Ecto neural progenitor cell (in vitro differentiated cells): ENCODE measurements around the gene PRKAR1B.
"Not testable (repeated sequence)": the region's sequence is repeated elsewhere in the genome, so short reads cannot be mapped to it uniquely, and the experiment has no call there.

Experiments
- DNase-seq: peaks from one replicate; pipeline ENCODE4 v3.0.0-alpha.2; 2018; ENCODE audit warnings: low spot score

PRKAR1B gene

DNA sequence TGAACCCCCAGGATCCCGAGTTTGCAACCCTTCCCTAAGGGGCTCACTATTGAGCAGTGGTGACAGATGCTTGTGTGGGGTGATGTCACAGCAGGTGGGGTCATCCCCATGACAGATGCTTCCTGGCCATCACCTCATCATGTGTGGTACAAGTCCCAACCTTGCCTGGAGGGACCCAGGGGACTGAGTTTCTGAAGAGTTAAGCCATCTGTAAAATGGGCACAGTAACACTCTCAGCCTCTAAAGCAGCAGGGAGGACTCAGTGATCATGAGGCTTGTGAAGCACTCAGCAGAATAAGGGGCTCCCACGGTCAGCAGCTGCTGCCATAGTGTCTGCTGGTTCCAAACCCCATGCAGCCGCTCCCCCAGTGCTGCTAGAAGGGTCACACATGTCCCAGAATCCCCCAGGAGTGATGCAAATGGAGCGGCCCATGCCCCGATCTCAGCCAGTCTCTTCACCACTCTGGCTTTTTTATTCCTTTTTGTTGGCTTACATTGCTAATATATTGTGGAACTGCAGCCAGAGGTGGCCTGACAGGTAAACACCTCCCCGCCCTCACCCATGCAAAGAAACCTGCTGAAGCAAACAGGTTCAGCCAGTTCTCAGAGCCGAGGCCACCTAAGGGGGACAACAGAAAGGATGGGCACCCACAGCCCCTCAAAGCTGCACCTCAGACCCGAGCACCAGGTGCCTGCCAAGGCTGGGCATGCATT is 105.4 kb downstream of the PRKAR1B start:
- no peak for DNase-seq

DNA sequence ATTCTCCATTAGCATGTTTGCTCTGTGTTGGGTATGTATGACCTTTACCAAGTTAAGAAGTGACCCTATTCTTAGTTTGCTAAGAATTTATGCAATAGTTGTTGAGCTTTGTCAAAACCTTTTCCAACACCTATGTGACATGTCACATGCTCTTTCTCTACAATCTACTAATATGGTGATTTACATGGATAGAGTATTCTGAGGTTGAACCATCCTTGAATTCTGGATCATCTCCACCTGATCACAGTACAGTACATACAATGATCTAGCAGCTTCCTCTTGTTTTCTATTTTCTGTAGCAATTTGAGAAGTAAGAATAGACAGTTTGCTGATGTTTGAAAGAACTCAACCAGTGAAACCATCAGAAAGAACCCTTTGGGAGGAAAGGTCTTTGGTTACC is 106.2 kb downstream of the PRKAR1B start:
- DNase-seq, result no peak

DNA sequence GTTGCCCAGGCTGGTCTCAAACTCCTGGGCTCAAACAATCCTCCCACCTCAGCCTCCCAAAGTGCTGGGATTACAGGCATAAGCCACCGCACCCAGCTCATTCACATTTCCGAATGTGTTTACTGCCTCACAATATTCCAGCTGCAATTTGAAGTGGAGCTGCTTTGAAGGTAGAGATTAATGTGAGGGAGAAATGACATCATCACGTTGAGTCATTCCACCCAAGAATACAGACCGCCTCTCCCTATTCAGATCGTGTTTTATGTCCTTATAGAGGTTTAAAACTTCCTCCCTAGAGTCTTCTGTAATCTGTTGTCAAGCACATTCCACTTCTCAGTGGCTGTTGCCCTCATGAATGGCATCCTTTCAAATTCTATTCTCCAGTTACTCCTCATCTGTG is 107.0 kb downstream of the PRKAR1B start:
- DNase-seq, result no peak

GRCh38 chr7:619368-619840 is 107.7 kb downstream of the PRKAR1B start:
- DNase-seq, result no peak

GRCh38 chr7:618539-619367 is 108.3 kb downstream of the PRKAR1B start:
- DNase-seq, result no peak

GRCh38 chr7:617614-618538 is 109.2 kb downstream of the PRKAR1B start:
- DNase-seq, result no peak

DNA sequence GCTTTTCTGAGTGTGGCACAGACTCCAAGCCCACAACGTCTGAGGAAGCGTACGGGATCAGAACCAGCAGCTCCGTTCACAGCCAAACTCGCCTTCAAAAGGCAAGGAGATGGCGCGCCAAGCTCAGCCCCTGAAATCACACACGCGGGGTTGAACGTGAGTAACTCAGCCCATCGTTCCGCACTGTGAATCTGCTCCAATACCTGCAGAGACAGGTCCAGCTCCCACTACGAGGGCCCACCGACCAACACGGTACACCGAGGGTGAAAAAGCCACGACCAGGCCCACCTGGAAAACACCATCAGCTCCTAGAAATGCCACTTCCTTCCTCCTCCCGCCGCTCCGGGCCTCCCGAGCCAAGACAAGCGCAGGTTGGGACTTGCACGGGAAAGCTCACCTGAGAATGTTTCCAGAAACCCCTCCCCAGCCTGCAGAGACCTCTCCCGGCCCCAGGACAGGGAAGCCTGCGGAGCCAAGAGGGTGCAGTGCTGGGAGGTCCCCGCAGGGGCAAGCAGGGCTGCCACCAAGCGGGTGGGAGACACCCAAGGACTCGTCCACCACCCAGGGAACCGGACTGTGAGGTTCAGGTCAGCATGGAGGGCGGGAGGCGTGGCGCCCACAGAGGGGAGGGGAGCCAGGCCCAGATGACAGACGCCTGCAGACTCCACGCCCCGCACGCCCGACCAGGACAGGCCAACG is 113.5 kb downstream of the PRKAR1B start:
- no peak for DNase-seq

- not testable (repeated sequence) for DNase-seq
Measured at GRCh38 chr7:611837-612236, 115.2 kb downstream of the PRKAR1B start.

GRCh38 chr7:611281-611810 is 115.7 kb downstream of the PRKAR1B start:
- DNase-seq, result no peak

DNA sequence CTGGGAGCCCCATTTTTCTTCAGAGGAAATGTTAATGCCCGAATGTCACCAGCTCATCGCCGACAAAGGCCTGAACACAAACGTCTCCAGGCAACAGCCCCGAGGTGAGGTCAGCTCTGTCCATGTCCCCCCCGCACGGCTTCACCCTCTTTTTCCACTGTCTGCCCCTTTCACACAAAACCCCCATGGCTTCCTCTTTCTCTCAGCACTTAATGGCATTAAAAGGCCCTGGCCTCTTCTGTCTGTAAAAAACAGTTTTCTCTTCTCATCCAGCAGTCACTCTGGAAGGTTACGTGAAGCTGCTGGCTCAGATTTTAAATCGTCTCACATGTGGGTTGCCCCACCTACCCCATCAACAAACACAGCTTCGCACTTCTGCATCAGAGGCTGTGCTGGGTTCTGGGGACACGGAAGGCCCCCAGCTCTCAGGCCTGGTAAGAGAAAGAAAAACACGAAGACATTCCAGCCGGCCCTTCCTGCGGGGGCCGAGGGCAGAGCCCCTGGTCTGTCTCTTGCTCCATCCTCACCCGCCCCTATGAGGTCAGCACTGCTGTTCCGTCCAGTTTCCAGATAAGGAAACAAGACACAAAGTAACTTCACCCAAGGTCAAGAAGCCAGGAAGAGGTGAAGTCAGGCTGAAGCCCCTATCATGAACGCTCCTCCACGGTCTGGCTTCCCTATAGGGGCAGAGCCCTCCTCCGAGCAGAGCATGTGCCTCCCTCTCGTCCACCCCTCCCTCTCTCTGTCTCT is 116.4 kb downstream of the PRKAR1B start:
- DNase-seq, result no peak

GRCh38 chr7:610141-610530 is 116.9 kb downstream of the PRKAR1B start:
- DNase-seq, result no peak

GRCh38 chr7:609365-609764 is 117.7 kb downstream of the PRKAR1B start:
- no peak for DNase-seq

DNA sequence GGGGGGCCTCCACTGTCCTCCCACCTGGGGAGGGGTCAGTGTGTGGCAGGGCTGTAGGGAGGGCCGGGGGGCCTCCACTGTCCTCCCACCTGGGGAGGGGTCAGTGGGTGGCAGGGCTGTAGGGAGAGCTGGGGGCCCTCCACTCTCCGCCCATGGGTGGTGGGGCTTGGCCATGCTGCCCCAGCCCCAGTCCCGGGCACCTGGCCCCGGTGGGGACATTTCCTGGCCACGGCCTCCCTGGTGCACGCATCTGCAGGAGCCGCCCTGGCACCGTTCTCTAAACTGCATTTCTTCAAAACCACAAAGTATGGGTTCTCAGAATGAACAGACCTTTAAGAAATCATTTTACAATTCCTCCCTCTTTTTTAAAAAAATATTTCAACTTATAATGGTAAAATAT is 118.1 kb downstream of the PRKAR1B start:
- no peak for DNase-seq

DNA sequence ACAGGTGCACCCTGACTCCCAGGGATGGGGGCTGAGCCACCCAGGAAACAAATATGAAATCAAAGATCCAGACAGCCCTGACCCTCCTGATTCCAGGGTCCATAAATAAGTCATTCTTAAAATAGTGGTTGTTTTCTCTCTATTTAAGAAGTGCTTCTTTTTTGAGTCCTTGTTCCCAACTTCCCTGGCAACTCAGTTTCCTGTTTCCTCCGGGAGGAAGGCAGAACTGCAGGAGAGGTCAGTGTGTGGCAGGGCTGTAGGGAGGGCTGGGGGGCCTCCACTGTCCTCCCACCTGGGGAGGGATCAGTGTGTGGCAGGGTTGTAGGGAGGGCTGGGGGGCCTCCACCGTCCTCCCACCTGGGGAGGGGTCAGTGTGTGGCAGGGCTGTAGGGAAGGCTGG is 118.7 kb downstream of the PRKAR1B start:
- DNase-seq, result no peak

DNA sequence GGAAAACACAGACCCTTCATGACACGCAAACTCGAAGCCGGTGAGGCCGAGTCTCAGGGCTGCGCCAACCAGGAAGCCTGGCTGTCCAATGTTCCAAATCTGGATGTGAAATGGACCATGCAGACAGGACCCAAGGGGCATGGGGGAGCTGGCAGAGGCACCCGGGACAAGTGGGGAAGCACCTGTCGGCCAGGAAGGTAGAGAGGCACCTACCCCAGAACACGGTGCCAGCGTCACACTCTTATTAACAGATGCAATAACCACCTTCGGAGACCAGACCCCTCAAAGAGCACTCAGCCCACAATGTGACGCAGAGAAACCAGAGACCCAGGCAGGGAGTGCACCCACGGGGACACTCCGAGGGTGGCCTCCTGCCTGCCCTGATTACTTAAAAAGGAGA is 119.1 kb downstream of the PRKAR1B start:
- DNase-seq, result no peak

DNA sequence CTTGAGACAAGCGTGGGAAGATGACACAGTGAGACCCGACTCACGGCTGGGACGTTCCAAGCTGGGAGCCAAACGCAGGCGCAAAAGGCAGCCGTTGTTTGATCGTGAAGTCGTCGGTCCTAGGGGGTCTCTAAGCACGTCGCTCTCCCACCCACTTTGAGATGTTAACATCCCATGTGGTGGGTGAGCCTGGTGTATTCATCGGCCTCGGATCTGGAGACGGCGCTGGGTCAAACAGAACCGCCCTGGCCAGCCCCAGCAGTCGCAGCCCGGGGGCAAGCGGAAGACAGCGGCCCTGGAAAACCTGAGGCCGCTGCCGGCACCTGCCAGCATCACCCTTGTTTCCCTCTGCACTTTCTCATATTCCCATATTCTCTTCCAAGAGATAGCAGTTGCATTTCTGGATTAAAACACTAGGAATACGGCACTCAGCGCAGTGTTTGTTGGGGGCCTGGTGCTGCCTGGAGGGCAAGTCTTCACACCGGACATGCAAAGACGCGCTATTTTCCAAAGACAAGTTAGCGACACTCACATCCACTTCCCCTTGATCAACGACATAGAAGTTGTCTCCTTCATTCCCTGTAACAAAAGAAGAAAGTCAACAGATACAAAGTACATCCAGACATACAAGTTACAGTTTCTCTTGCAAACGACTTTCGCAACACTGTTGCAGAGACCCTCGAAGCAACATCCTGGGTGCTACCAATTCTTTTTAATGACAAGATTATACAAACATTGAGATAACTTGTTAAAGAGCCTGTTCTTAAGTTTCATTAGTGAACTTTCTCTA is 121.2 kb downstream of the PRKAR1B start:
- DNase-seq, result no peak

GRCh38 chr7:604884-605531 is 122.1 kb downstream of the PRKAR1B start:
- DNase-seq, result no peak

GRCh38 chr7:604001-604883 is 122.8 kb downstream of the PRKAR1B start:
- no peak for DNase-seq
